ENCODE results near the gene NOCT.

DNA sequence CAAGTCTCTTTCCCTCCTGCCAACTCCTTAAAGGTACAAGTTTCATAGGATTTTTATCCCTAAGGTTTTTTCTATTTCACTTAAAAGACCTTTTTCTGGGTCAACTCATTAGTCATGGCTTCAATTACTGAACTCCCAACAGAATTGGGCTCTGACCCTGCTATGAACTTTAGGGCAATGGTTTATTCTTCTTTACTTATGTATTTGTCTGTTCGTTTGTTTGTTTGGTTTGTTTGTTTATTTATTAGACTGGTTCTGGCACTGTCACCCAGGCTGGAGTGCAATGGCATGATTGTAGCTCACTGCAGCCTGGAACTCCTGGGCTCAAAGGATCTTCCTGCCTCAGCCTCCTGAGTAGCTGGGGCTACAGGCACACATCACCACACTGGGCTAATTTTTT, 5.9 kb upstream of the NOCT start:
- TF ChIP-seq, protein P1, sequence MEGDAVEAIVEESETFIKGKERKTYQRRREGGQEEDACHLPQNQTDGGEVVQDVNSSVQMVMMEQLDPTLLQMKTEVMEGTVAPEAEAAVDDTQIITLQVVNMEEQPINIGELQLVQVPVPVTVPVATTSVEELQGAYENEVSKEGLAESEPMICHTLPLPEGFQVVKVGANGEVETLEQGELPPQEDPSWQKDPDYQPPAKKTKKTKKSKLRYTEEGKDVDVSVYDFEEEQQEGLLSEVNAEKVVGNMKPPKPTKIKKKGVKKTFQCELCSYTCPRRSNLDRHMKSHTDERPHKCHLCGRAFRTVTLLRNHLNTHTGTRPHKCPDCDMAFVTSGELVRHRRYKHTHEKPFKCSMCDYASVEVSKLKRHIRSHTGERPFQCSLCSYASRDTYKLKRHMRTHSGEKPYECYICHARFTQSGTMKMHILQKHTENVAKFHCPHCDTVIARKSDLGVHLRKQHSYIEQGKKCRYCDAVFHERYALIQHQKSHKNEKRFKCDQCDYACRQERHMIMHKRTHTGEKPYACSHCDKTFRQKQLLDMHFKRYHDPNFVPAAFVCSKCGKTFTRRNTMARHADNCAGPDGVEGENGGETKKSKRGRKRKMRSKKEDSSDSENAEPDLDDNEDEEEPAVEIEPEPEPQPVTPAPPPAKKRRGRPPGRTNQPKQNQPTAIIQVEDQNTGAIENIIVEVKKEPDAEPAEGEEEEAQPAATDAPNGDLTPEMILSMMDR (IDR thresholded peaks at IDR 0.05): no peak
- TF ChIP-seq REST (IDR thresholded peaks at IDR 0.05; ENCODE audit: insufficient read depth in 1 of 2, low read depth in 2 of 2, low read length in 1 of 2): no peak
- no peak for TF ChIP-seq POLR2AphosphoS5 (IDR thresholded peaks at IDR 0.05; ENCODE audit: low read depth, low read length)
- no peak for TF ChIP-seq SIN3A (IDR thresholded peaks at IDR 0.05; ENCODE audit: borderline replicate concordance, insufficient read depth, low read depth, low read length)

Data from Panc1 (cell line).